Astrocyte of the spinal cord (primary cell): ENCODE data around the gene HMX3.
"Not testable (repeated sequence)": the region's sequence is repeated elsewhere in the genome, so short reads cannot be mapped to it uniquely, and the experiment has no call there.

Source experiments
- DNase-seq: peaks from one replicate; pipeline ENCODE4 v3.0.0; 2011; ENCODE audit warnings: low read depth, low spot score
- H3K4me3 ChIP-seq: 2 replicates; pipeline ENCODE4 v1.5.1; 2011; ENCODE audit warnings: low read depth, mild to moderate bottlenecking, low read length, moderate library complexity
- in situ Hi-C: cut with HindIII; loops from 2 replicates; pipeline ENCODE4 v1.10.0; 2017; ENCODE audit warnings: low sequenced_read_pairs
- TF ChIP-seq, protein P1 (sequence below): IDR thresholded peaks from 2 replicates; pipeline ENCODE4 v1.5.1; 2012; ENCODE audit warnings: low read depth, mild to moderate bottlenecking, low read length, inconsistent platforms

Gene HMX3

GRCh38 chr10:123170961-123171360, 35.2 kb downstream of the HMX3 start:
- H3K4me3 ChIP-seq, result no peak overlapping the region
- DNase-seq, result no peak
- TF ChIP-seq, protein P1, sequence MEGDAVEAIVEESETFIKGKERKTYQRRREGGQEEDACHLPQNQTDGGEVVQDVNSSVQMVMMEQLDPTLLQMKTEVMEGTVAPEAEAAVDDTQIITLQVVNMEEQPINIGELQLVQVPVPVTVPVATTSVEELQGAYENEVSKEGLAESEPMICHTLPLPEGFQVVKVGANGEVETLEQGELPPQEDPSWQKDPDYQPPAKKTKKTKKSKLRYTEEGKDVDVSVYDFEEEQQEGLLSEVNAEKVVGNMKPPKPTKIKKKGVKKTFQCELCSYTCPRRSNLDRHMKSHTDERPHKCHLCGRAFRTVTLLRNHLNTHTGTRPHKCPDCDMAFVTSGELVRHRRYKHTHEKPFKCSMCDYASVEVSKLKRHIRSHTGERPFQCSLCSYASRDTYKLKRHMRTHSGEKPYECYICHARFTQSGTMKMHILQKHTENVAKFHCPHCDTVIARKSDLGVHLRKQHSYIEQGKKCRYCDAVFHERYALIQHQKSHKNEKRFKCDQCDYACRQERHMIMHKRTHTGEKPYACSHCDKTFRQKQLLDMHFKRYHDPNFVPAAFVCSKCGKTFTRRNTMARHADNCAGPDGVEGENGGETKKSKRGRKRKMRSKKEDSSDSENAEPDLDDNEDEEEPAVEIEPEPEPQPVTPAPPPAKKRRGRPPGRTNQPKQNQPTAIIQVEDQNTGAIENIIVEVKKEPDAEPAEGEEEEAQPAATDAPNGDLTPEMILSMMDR, result no peak
- in situ Hi-C loops, result no loop called here

- DNase-seq, H3K4me3 ChIP-seq, in situ Hi-C loops: not testable (repeated sequence)
Measured at GRCh38 chr10:123171616-123172015, 35.8 kb downstream of the HMX3 start.

GRCh38 chr10:123175389-123176387, 39.9 kb downstream of the HMX3 start:
- H3K4me3 ChIP-seq, result no peak overlapping the region
- TF ChIP-seq, protein P1, result no peak
- in situ Hi-C loops, result no loop called here
- no peak for DNase-seq

DNA sequence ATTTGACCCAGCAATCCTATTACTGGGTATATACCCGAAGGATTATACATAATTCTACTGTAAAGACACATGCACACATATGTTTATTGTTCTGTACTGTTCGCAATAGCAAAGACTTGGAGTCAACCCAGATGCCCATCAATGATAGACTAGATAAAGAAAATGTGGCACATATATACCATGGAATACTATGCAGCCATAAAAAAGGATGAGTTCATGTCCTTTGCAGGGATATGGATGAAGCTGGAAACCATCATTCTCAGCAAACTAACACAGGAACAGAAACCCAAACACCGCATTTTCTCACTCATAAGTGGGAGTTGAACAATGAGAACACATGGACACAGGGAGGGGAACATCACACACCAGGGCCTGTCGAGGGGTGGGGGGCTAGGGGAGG, 42.6 kb downstream of the HMX3 start:
- in situ Hi-C loops, H3K4me3 ChIP-seq, DNase-seq: not testable (repeated sequence)

- no peak overlapping the region for H3K4me3 ChIP-seq
- TF ChIP-seq, protein P1, result no peak
- DNase-seq, result no peak
- in situ Hi-C loops, result no loop called here
Measured at GRCh38 chr10:123180101-123181090, 44.6 kb downstream of the HMX3 start.

DNA sequence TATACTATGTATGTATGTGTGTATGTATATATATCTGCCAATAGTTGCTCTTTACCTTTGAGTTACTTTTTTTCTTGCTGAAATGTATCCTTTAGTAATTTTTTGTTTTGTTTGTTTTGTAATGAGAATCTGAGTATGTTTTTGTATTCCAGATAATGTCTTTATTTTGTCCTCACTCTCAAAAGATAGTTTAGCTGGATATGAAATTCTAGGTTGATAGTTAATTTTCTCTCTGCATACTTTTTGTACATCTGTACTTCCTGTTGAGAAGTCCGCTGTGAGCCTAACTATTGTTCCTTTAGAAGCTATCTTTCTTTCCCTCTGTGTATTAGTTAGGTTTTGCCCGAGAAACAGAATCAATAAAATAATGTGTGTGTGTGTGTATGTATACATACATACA, 48.0 kb downstream of the HMX3 start:
- TF ChIP-seq, protein P1, result no peak
- in situ Hi-C loops, result no loop called here
- no peak overlapping the region for H3K4me3 ChIP-seq
- no peak for DNase-seq

DNA sequence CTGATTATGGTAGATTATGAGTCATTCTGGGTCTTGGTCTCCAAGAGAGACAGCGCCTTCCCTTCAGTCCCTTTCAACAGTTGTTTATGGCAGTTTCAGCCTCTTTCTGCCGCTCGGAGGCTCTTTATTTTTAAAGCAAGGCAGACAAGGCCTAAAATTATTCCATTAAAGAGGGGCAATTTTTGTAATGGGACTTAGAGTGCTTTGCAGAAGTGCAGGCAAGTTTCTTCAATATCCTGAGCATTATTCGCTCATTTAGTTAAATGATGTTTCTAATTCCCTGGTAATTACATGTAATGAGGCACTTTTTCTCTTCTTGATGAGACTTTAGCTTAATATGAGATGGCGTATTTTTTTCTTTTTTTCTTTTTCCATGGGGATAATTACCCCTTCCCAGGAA, 52.0 kb downstream of the HMX3 start:
- H3K4me3 ChIP-seq, result no peak overlapping the region
- TF ChIP-seq, protein P1, result no peak
- in situ Hi-C loops, result no loop called here
- DNase-seq, result no peak
